GM18873 (cell line): Measurements from ENCODE around the gene NUP58.

Experiments
- ATAC-seq: cut with Tn5 transposase; IDR thresholded peaks from one replicate; pipeline ENCODE4 v1.9.1; 2021; ENCODE audit warnings: mild to moderate bottlenecking, moderate library complexity, moderate number of reproducible peaks; ENCODE audit not compliant: unreplicated experiment, low FRiP score

Gene NUP58

DNA sequence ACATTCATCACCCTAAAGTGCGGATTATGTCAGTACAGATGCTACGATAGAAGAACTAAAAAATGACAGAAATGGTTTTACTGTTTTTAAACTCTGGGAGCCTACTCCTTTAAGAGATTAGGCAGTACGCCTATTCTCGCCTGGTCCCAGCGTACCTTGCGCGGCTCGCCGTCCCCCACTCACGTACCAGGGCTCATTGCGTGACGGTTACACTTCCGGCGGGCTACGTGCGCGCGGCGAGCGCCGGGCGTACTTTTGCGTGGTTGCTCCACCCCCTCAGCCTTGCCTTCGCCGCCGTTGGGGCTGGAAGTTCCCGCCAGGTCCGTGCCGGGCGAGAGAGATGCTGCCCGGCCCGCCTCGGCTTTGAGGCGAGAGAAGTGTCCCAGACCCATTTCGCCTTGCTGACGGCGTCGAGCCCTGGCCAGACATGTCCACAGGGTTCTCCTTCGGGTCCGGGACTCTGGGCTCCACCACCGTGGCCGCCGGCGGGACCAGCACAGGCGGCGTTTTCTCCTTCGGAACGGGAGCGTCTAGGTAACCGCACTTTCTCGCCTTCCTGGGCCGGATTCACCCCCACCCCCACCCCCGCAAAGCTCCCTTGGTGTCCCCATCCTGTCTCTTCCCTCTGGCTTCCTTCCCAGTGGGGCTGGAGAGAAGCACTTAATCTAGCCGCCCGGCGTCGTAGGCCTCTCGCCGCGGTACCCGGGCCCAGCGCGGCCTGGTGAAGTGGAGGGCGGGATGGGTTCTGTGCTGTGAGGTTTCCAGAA, at the start of gene NUP58:
NUP58 (plus strand) TSS at position 279 of the 767 bp plus-strand sequence; CDS start at position 428, 149 bp downstream.
- ATAC-seq, result peak; percentile 97

DNA sequence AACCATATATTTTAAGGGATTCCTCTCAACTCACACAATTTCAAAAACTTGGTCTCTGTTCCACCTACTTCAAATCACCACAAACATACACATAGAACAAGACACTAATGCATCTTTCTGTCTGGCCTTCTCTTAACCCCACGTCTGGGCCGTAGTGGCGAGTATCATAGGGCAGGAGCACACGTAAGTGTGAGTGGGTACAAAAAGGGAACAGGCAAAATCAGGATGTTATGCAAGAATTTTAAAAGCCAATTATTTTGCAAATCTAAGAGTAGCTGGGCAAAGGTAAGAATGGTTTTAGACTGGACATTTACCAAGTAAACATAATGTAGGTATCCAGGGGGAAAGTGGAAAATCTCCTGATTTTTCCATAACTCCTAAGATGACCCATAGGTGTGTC, 49.2 kb upstream of the NUP58 start:
- ATAC-seq, result no peak

GRCh38 chr13:25252752-25253151, 48.7 kb upstream of the NUP58 start:
- ATAC-seq, result no peak

DNA sequence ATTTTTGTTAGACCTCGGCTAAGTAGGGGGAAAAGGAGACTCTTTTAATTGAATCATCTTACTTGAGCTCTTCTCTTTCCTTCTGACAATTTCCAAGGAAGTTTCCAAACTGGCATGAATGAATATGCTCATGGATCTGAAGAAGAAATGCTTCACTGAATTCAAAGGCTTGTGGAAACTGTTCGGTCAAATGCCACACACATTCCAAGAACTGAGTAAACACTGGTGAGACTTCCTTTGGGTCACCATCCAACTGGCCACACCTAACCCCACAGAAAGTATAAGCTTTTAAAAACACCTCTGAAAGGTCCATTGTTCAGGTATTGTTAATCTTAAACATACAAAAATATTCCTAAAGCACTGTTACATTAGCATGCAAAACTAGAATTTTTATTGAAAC, 47.7 kb upstream of the NUP58 start:
- ATAC-seq, result no peak

- ATAC-seq, result no peak
These were observed 39.2 kb upstream of the NUP58 start for GRCh38 chr13:25262261-25262660.

- no peak for ATAC-seq
These were observed 34.7 kb upstream of the NUP58 start for GRCh38 chr13:25266706-25267105.

DNA sequence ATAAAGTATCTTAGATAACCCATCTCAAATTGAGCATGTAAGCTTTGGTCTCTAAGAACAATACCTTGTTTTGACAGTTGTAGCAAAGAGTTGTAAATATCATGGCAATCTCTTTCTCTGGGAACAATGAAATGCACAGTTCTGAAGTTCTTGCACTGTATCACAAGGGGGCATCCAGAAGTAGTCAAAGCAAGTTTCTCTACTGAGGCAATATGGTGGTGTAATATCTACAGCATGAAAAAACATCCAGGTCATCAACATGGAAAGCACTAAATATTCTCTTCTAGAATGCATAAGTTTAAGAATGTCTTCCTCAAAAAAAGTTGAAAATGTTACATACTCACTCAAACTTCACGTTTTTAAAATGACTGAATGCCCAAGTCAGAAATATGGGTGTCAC, 33.7 kb upstream of the NUP58 start:
- peak; percentile 52 for ATAC-seq

DNA sequence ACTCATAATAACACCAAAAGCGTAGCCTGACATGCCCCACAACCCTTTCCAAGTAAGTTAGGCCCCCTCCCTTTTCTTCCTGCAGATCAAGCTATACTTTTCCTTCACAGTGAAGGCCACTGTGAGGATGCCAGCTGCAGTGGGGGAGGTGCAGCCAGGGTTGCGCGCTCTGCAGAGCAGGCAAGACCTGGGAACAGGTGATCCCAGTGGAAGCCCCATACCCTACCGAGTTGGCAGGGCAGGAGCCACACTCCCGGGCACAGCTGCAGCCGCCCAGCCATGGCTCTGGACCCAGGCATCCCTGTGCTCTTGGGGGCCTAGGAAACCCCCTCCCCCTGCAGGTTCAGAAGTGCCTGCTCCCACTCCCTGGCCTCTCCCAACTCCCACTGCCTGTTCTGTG, 32.9 kb upstream of the NUP58 start:
- no peak for ATAC-seq

DNA sequence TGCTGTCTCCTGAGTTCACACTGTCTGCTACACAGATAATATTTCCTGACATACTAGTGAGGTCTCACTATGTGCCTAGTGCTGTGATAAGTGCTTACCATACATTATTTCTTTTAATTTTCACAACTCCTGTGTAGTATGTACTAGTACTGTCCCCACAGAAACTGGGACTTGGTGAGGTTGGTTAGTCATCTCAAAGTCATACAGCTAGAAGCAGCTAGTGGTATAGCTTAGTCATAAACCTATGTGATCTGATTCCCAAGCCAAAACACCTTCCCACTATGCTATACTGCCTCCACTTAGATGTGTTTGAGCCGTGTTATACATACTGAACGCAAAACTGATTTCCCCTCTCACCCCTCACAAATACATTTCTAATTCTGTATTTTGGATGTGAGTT, 24.7 kb upstream of the NUP58 start:
- ATAC-seq, result peak; percentile 64

DNA sequence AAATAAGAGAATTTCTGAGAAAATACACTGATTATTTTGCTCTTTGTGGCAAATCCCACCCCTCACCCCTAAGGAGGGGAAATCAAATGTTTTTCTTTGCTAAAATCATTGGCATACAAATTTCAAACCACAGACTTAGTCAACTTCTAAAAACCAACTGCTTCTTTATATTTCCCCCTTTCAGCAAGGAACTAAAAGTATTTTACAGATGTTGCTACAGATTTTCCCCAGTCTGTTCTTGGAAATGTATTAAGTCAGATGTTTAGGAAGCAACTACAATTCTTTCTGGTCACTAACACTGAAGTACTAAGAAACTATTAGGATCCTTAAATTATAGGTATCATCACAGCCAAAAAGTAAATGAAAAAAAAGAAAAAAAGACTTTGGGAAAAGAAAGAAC, 21.0 kb upstream of the NUP58 start:
- ATAC-seq, result no peak

- no peak for ATAC-seq
These were observed 20.1 kb upstream of the NUP58 start for GRCh38 chr13:25281193-25281934.

DNA sequence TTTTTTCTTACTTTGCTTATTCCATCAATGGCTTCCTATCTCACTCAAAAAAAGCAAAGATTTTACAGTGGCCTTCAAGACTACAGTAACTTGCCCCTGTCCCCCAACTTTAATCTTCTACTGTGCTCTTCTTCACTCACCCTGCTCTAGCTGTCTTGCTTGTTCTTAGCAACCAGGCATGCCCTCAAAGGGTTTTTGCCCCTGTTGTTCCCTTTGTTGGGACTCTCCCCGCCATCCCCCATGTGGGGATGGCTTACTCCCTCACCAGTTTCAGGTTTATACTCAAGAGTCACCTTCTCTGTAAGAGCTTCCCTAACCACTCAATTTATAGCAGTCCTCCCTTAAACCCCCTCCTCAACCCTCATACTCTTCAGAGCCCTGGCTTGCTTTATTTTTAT, 19.5 kb upstream of the NUP58 start:
- ATAC-seq, result no peak

- ATAC-seq, result no peak
These were observed 15.0 kb upstream of the NUP58 start for GRCh38 chr13:25286308-25286968.

- peak; percentile 94 for ATAC-seq
These were observed 14.2 kb upstream of the NUP58 start, which contains the start of gene MTMR6 for GRCh38 chr13:25286969-25287961. Gene MTMR6 (minus strand): TSS chr13:25287488. CDS start chr13:25287247, 241 bp downstream.

- no peak for ATAC-seq
These were observed 12.5 kb upstream of the NUP58 start for GRCh38 chr13:25288966-25289365.

DNA sequence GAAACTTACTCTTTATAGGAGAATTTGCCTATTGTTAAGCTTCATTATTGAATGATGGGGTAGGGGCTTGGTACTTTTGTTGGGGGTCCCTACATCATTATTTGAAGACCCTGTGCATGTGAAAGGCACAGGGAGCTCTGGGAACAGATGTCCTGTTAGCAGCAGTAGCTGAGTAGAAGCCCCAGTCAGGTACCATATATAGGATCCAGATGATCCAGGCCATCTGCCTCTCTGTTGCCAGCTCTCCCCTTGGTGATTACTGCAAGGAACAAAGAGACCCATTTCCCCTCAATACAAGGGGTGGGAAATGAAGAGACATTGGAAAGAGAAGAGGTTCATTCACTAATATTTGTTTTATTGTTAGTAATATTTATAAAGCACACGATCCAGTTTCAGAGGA, 9.7 kb upstream of the NUP58 start:
- ATAC-seq, result no peak

GRCh38 chr13:25292301-25292700, 9.1 kb upstream of the NUP58 start:
- ATAC-seq, result no peak

DNA sequence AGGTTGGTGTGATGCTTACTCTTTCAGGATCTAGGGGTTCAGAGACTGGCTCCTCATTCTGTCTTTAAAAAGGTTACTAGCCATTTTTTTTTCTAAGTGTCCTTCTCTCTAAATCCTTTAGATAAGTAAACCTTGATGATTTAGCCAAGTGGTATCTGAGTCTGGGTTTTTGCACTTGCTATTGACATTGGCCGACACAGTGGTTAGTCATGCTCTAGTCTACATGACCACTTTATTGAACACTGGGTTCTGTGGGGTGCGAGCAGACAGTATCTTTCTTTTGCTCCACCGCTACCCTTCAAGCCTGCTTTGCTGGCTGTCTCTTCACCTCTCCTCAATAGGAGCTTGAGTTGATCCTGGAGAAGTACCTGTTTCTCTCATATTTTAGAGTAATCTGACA, 6.2 kb upstream of the NUP58 start:
- ATAC-seq, result no peak

DNA sequence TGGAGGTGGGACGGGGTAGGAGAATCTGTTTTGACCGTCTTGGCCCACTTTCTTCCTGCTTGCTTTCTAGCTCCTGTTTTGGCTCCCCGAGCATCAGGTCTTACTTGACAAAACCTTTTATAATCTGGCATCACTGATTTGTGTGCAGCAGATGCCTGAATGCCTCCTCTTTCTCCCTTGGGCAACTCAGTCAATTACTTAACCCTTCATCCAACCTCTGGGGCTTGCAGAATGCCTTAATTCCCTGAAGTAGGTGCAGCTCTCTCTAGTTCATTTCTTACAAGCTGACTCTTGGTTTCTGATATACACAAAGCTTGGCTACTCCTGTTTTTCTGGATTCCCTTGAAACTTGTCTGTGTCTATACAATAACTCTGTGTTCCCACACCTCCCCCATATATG, 5.7 kb upstream of the NUP58 start:
- no peak for ATAC-seq

GRCh38 chr13:25300861-25301346, 521 bp upstream of the NUP58 start:
- peak; percentile 12 for ATAC-seq
